ENCODE data around the gene PLA2G2F.

Gene PLA2G2F

GRCh38 chr1:20138961-20139550, at the start of gene PLA2G2F:
Gene PLA2G2F (plus strand): TSS chr1:20139323. CDS start chr1:20139428, 105 bp downstream.
- no peak for TF ChIP-seq CTCF (IDR thresholded peaks at IDR 0.05; ENCODE audit: extremely low read depth, missing control alignments)
- DNase-seq (ENCODE audit: low spot score): no peak

- no peak for DNase-seq (ENCODE audit: low spot score)
- TF ChIP-seq CTCF (IDR thresholded peaks at IDR 0.05; ENCODE audit: extremely low read depth, missing control alignments): no peak
Observed at GRCh38 chr1:20089328-20090077, 49.6 kb upstream of the PLA2G2F start.

- no peak for DNase-seq (ENCODE audit: low spot score)
- TF ChIP-seq CTCF (IDR thresholded peaks at IDR 0.05; ENCODE audit: extremely low read depth, missing control alignments): no peak
Observed at GRCh38 chr1:20090119-20090518, 49.0 kb upstream of the PLA2G2F start.

- no peak for TF ChIP-seq CTCF (IDR thresholded peaks at IDR 0.05; ENCODE audit: extremely low read depth, missing control alignments)
- no peak for DNase-seq (ENCODE audit: low spot score)
Observed at GRCh38 chr1:20090641-20091040, 48.5 kb upstream of the PLA2G2F start.

- no peak for DNase-seq (ENCODE audit: low spot score)
- TF ChIP-seq CTCF (IDR thresholded peaks at IDR 0.05; ENCODE audit: extremely low read depth, missing control alignments): no peak
Observed at GRCh38 chr1:20093303-20093702, 45.8 kb upstream of the PLA2G2F start.

GRCh38 chr1:20093940-20094391, 45.2 kb upstream of the PLA2G2F start:
- no peak for TF ChIP-seq CTCF (IDR thresholded peaks at IDR 0.05; ENCODE audit: extremely low read depth, missing control alignments)

More at GRCh38 chr1:20093940-20094391, 45.2 kb upstream of the PLA2G2F start:
- no peak for DNase-seq (ENCODE audit: low spot score)

All from GM20000 (cell line).